H9 (cell line): ENCODE measurements around the gene PATL1. TPM values are rescaled to one million over a fixed set of nuclear protein-coding genes. Genes with fewer than 3 reads are reported as not detected.

Experiments used
- DNase-seq: peaks from one replicate; pipeline ENCODE4 v3.0.0-alpha.2; 2017
- H2AFZ ChIP-seq: one replicate; pipeline ENCODE4 v1.6.1; 2013; ENCODE audit warnings: mild to moderate bottlenecking, low read length, control low read depth, moderate library complexity
- H2AK5ac ChIP-seq: 2 replicates; pipeline ENCODE4 v1.6.1; 2013; ENCODE audit warnings: low read length, control low read depth, mixed read lengths; ENCODE audit not compliant: insufficient read length
- H2BK120ac ChIP-seq: one replicate; pipeline ENCODE4 v1.6.1; 2013; ENCODE audit warnings: low read depth, mild to moderate bottlenecking, low read length, control low read depth, inconsistent platforms; ENCODE audit not compliant: poor library complexity, severe bottlenecking
- H2BK12ac ChIP-seq: 2 replicates; pipeline ENCODE4 v1.6.1; 2013; ENCODE audit warnings: low read length, control low read depth, mixed read lengths, low read depth; ENCODE audit not compliant: insufficient read length
- H2BK15ac ChIP-seq: 2 replicates; pipeline ENCODE4 v1.6.1; 2013; ENCODE audit warnings: low read depth, low read length, control low read depth
- H2BK20ac ChIP-seq: one replicate; pipeline ENCODE4 v1.6.1; 2013; ENCODE audit warnings: low read depth, mild to moderate bottlenecking, low read length, control low read depth, inconsistent platforms; ENCODE audit not compliant: poor library complexity, severe bottlenecking
- H2BK5ac ChIP-seq: 2 replicates; pipeline ENCODE4 v1.6.1; 2013; ENCODE audit warnings: low read length, control low read depth, mixed read lengths; ENCODE audit not compliant: insufficient read length
- H3K14ac ChIP-seq: 2 replicates; pipeline ENCODE4 v1.6.1; 2013; ENCODE audit warnings: low read length, control low read depth; ENCODE audit not compliant: insufficient read depth
- H3K18ac ChIP-seq: 2 replicates; pipeline ENCODE4 v1.6.1; 2013; ENCODE audit warnings: low read depth, mild to moderate bottlenecking, mixed read lengths, low read length, control low read depth; ENCODE audit not compliant: insufficient read length
- H3K23ac ChIP-seq: 2 replicates; pipeline ENCODE4 v1.6.1; 2013; ENCODE audit warnings: low read length, control low read depth, mixed read lengths, low read depth; ENCODE audit not compliant: insufficient read length
- H3K23me2 ChIP-seq: 2 replicates; pipeline ENCODE4 v1.6.1; 2013; ENCODE audit warnings: low read depth, mild to moderate bottlenecking, mixed read lengths, low read length, control low read depth; ENCODE audit not compliant: insufficient read length, poor library complexity, severe bottlenecking
- H3K27ac ChIP-seq: 2 replicates; pipeline ENCODE4 v1.5.1; 2013; ENCODE audit warnings: low read length, control low read depth, mixed read lengths, low read depth; ENCODE audit not compliant: insufficient read length
- H3K27me3 ChIP-seq: 2 replicates; pipeline ENCODE4 v1.6.1; 2013; ENCODE audit warnings: low read length, control low read depth, inconsistent platforms; ENCODE audit not compliant: insufficient read depth
- H3K4ac ChIP-seq: 2 replicates; pipeline ENCODE4 v1.6.1; 2013; ENCODE audit warnings: low read depth, mild to moderate bottlenecking, control low read depth, inconsistent platforms, low read length, moderate library complexity
- H3K4me1 ChIP-seq: 2 replicates; pipeline ENCODE4 v1.6.1; 2013; ENCODE audit warnings: low read length, control low read depth, inconsistent platforms; ENCODE audit not compliant: insufficient read depth
- H3K4me2 ChIP-seq: 2 replicates; pipeline ENCODE4 v1.6.1; 2013; ENCODE audit warnings: low read length, control low read depth, mixed read lengths; ENCODE audit not compliant: insufficient read length, insufficient read depth
- H3K56ac ChIP-seq: 2 replicates; pipeline ENCODE4 v1.6.1; 2013; ENCODE audit warnings: low read depth, mild to moderate bottlenecking, mixed read lengths, low read length, control low read depth; ENCODE audit not compliant: insufficient read length
- H3K79me1 ChIP-seq: 2 replicates; pipeline ENCODE4 v1.6.1; 2013; ENCODE audit warnings: low read depth, mild to moderate bottlenecking, moderate library complexity, low read length, control low read depth, inconsistent platforms; ENCODE audit not compliant: insufficient read depth, poor library complexity, severe bottlenecking
- H3K79me2 ChIP-seq: 2 replicates; pipeline ENCODE4 v1.6.1; 2013; ENCODE audit warnings: low read length, control low read depth, inconsistent platforms; ENCODE audit not compliant: insufficient read depth
- H3K9ac ChIP-seq: 2 replicates; pipeline ENCODE4 v1.6.1; 2013; ENCODE audit warnings: low read length, control low read depth, mixed read lengths; ENCODE audit not compliant: insufficient read length; ENCODE audit errors: extremely low read depth
- H3K9me3 ChIP-seq: one replicate; pipeline ENCODE4 v1.6.1; 2013; ENCODE audit warnings: low read depth, low read length, inconsistent platforms; ENCODE audit not compliant: control insufficient read depth
- H3T11ph ChIP-seq: one replicate; pipeline ENCODE4 v1.6.1; 2013; ENCODE audit warnings: mild to moderate bottlenecking, low read length, control low read depth, inconsistent platforms
- H4K20me1 ChIP-seq: one replicate; pipeline ENCODE4 v1.6.1; 2013; ENCODE audit not compliant: control insufficient read depth, insufficient read length, insufficient read depth
- H4K5ac ChIP-seq: 2 replicates; pipeline ENCODE4 v1.6.1; 2013; ENCODE audit warnings: low read depth, mild to moderate bottlenecking, mixed read lengths, low read length, control low read depth; ENCODE audit not compliant: insufficient read length
- H4K8ac ChIP-seq: replicated peaks from 2 replicates; pipeline ENCODE4 v1.6.1; 2013; ENCODE audit warnings: low read length, control low read depth, mixed read lengths, low read depth; ENCODE audit not compliant: insufficient read length
- H4K91ac ChIP-seq: 2 replicates; pipeline ENCODE4 v1.6.1; 2013; ENCODE audit warnings: low read depth, mild to moderate bottlenecking, moderate library complexity, mixed read lengths, low read length, control low read depth; ENCODE audit not compliant: insufficient read length
- H3K27ac Mint-ChIP-seq, 3 experiments: 2 replicates in 2 of 3; 3 replicates in 1 of 3; pipeline ENCODE4 v1.8.0; 2020 to 2021; ENCODE audit warnings: mixed read lengths in 3 of 3, mild to moderate bottlenecking in 1 of 3, moderate library complexity in 1 of 3
- H3K27me3 Mint-ChIP-seq: 2 replicates; pipeline ENCODE4 v1.8.0; 2021; ENCODE audit warnings: low read depth, mild to moderate bottlenecking, moderate library complexity, mixed read lengths
- H3K36me3 Mint-ChIP-seq, 3 experiments: 2 replicates in 2 of 3; 3 replicates in 1 of 3; pipeline ENCODE4 v1.8.0; 2020 to 2021; ENCODE audit warnings: low read depth in 3 of 3, mixed read lengths in 3 of 3; ENCODE audit not compliant: insufficient read depth in 1 of 3
- H3K4me1 Mint-ChIP-seq, 2 experiments: 2 replicates each; pipeline ENCODE4 v1.8.0; 2020; ENCODE audit warnings: mixed read lengths in 2 of 2
- H3K4me3 Mint-ChIP-seq, 2 experiments: 2 replicates in 1 of 2; 3 replicates in 1 of 2; pipeline ENCODE4 v1.8.0; 2020 to 2021; ENCODE audit warnings: mild to moderate bottlenecking in 2 of 2, mixed read lengths in 2 of 2, moderate library complexity in 1 of 2
- H3K9me3 Mint-ChIP-seq, 2 experiments: 2 replicates in 1 of 2; 3 replicates in 1 of 2; pipeline ENCODE4 v1.8.0; 2020; ENCODE audit warnings: mild to moderate bottlenecking in 2 of 2, mixed read lengths in 2 of 2, moderate library complexity in 1 of 2
- WGBS: extraction: QIAGEN DNeasy Blood & Tissue Kit; methylation state at CpG from one replicate; pipeline ENCODE4 v1.1.7; 2013; ENCODE audit warnings: missing lambda C conversion rate, low lambda C conversion rate, mixed read lengths; ENCODE audit not compliant: insufficient read length; ENCODE audit errors: extremely low coverage; 5-methylcytosine and 5-hydroxymethylcytosine counted together
- total RNA-seq: library from RNA; stranded (reverse); gene quantifications from 2 replicates; pipeline ENCODE4 v1.2.1, GENCODE V29; 2021
- TF ChIP-seq, protein P1 (sequence below): fragments of 200-600 bp; sonication (generic); conservative IDR thresholded peaks from 3 replicates; pipeline ENCODE4 v1.8.0; 2021; ENCODE audit warnings: antibody characterized with exemption, mild to moderate bottlenecking

Gene PATL1
- total RNA-seq, 1 experiment from 2014 or later = 31.4 TPM

DNA sequence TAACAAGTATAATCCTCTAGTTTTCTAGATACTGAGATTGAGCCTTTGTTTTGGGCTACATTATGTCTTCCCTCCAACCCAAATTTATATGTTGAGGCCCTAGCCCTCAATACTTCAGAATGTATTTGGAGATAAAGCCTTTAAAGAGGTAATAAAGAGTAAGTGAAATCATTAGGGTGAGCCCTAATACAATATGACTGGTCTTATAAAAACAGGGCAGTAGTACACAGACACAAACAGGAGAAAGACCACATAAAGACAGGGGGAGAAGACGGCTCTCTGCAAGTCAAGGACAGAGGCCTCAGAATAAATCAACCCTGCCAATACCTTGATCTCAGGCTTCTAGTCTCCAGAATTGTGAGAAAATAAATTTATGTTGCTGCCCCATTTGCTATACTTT lies 38.5 kb upstream of the PATL1 start:
- no peaks in the 10 kb centered on the region; a peak in 1 of 7 replicates for H3K36me3 Mint-ChIP-seq
- Histone ChIP-seq H3K79me1 (no peaks in the 10 kb centered on the region), H3K56ac (no peak overlapping the region), H2BK5ac (no peak overlapping the region), H2AFZ (no peak overlapping the region), H3K4me1 (no peaks in the 10 kb centered on the region), H3K27ac (no peak overlapping the region), H3K23me2 (no peaks in the 10 kb centered on the region), H3K27me3 (no peaks in the 10 kb centered on the region), H3K9ac (no peak overlapping the region), H3T11ph (no peak overlapping the region), H3K4me2 (no peak overlapping the region), H2BK20ac (no peak overlapping the region), H3K4ac (no peak overlapping the region), H3K79me2 (no peaks in the 10 kb centered on the region), H3K18ac (no peak overlapping the region), H3K9me3 (no peaks in the 10 kb centered on the region), H3K23ac (no peak overlapping the region), H2BK12ac (no peak overlapping the region), H4K5ac (no peak overlapping the region), H4K8ac (no peak overlapping the region), H3K14ac (no peak overlapping the region), H2AK5ac (no peak overlapping the region), H4K91ac (no peak overlapping the region), H2BK15ac (no peak overlapping the region), H2BK120ac (no peak overlapping the region), H4K20me1 (no peaks in the 10 kb centered on the region)
- DNase-seq = no peak
- no peak overlapping the region for H3K27ac Mint-ChIP-seq
- H3K4me1 Mint-ChIP-seq = no peaks in the 10 kb centered on the region
- no peak overlapping the region for H3K4me3 Mint-ChIP-seq
- 0 out of 2 replicates have a peak, but pooled peaks cover 2% of the 10 kb centered on the region for H3K27me3 Mint-ChIP-seq
- H3K9me3 Mint-ChIP-seq = peaks cover 0 to 3% of the 10 kb centered on the region in 2 experiments; a peak in 3 of 5 replicates
- TF ChIP-seq, protein P1, sequence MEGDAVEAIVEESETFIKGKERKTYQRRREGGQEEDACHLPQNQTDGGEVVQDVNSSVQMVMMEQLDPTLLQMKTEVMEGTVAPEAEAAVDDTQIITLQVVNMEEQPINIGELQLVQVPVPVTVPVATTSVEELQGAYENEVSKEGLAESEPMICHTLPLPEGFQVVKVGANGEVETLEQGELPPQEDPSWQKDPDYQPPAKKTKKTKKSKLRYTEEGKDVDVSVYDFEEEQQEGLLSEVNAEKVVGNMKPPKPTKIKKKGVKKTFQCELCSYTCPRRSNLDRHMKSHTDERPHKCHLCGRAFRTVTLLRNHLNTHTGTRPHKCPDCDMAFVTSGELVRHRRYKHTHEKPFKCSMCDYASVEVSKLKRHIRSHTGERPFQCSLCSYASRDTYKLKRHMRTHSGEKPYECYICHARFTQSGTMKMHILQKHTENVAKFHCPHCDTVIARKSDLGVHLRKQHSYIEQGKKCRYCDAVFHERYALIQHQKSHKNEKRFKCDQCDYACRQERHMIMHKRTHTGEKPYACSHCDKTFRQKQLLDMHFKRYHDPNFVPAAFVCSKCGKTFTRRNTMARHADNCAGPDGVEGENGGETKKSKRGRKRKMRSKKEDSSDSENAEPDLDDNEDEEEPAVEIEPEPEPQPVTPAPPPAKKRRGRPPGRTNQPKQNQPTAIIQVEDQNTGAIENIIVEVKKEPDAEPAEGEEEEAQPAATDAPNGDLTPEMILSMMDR = no peak
- WGBS = no CpG with 5 or more reads among the region's 1 CpG
